Neural cell (in vitro differentiated cells): Measurements from ENCODE around the gene TCTN1. TPM values are rescaled to one million over a fixed set of nuclear protein-coding genes. Genes with fewer than 3 reads are reported as not detected.

Experiments used
- H2AFZ ChIP-seq: fragments of 200-600, 300-800 bp; sonication (generic), shearing (Covaris generic); 2 replicates; pipeline ENCODE4 v1.6.0; 2014; ENCODE audit warnings: low read depth, mild to moderate bottlenecking, antibody characterized with exemption, low read length, moderate library complexity
- H3F3A ChIP-seq: fragments of 200-600 bp; shearing (Covaris generic); 2 replicates; pipeline ENCODE4 v1.6.1; 2016; ENCODE audit warnings: mild to moderate bottlenecking, moderate library complexity, mixed read lengths, antibody characterized with exemption, low read length; ENCODE audit not compliant: insufficient read depth, poor library complexity, severe bottlenecking
- H3K27ac ChIP-seq: fragments of 200-600, 300-800 bp; sonication (generic), shearing (Covaris generic); 2 replicates; pipeline ENCODE4 v1.5.1; 2014; ENCODE audit warnings: mild to moderate bottlenecking, low read length, moderate library complexity
- H3K27me3 ChIP-seq: fragments of 300-800, 200-600 bp; sonication (generic), shearing (Covaris generic); 2 replicates; pipeline ENCODE4 v1.6.0; 2014; ENCODE audit warnings: mild to moderate bottlenecking, low read depth, low read length, moderate library complexity; ENCODE audit not compliant: insufficient read depth
- H3K36me3 ChIP-seq: fragments of 300-800, 200-600 bp; sonication (generic), shearing (Covaris generic); 2 replicates; pipeline ENCODE4 v1.5.1; 2014; ENCODE audit warnings: mild to moderate bottlenecking, antibody characterized with exemption, low read length, moderate library complexity; ENCODE audit not compliant: insufficient read depth
- H3K4me2 ChIP-seq: fragments of 300-800, 200-600 bp; sonication (generic), shearing (Covaris generic); 2 replicates; pipeline ENCODE4 v1.6.0; 2014; ENCODE audit warnings: mild to moderate bottlenecking, low read length
- H3K4me3 ChIP-seq: fragments of 300-800, 200-600 bp; sonication (generic), shearing (Covaris generic); 2 replicates; pipeline ENCODE4 v1.5.1; 2014; ENCODE audit warnings: mild to moderate bottlenecking, low read length, moderate library complexity
- H3K79me2 ChIP-seq: fragments of 200-600 bp; shearing (Covaris generic); replicated peaks from 2 replicates; pipeline ENCODE4 v1.6.0; 2014; ENCODE audit warnings: mild to moderate bottlenecking, low read length, moderate library complexity; ENCODE audit not compliant: insufficient read depth
- H3K9ac ChIP-seq: fragments of 300-800, 200-600 bp; sonication (generic), shearing (Covaris generic); 2 replicates; pipeline ENCODE4 v1.6.1; 2016; ENCODE audit warnings: mild to moderate bottlenecking, low read length, mixed read lengths
- H3K9me2 ChIP-seq: fragments of 200-600 bp; shearing (Covaris generic); 2 replicates; pipeline ENCODE4 v1.6.1; 2016; ENCODE audit warnings: mild to moderate bottlenecking, low read length, mixed read lengths; ENCODE audit not compliant: insufficient read depth
- H3K9me3 ChIP-seq: fragments of 200-600, 300-800 bp; sonication (generic), shearing (Covaris generic); 2 replicates; pipeline ENCODE4 v1.6.1; 2016; ENCODE audit warnings: mild to moderate bottlenecking, mixed run types, low read length, moderate library complexity, mixed read lengths
- H4K20me1 ChIP-seq: fragments of 200-600 bp; shearing (Covaris generic); 2 replicates; pipeline ENCODE4 v1.6.1; 2016; ENCODE audit warnings: mild to moderate bottlenecking, mixed run types; ENCODE audit not compliant: insufficient read depth
- EP300 ChIP-seq: fragments of 450-650 bp; conservative IDR thresholded peaks from 2 replicates; pipeline ENCODE4 v1.6.1; 2014; ENCODE audit warnings: antibody characterized with exemption, mild to moderate bottlenecking, moderate library complexity; ENCODE audit not compliant: poor library complexity, severe bottlenecking
- EZH2 ChIP-seq: fragments of 200-600, 300-800 bp; shearing (Covaris generic), sonication (generic); IDR thresholded peaks from 2 replicates; pipeline ENCODE4 v1.6.1; 2014; ENCODE audit warnings: antibody characterized with exemption, low read length, borderline replicate concordance, mild to moderate bottlenecking; ENCODE audit not compliant: insufficient read depth, poor library complexity, severe bottlenecking
- MXI1 ChIP-seq: fragments of 450-650 bp; conservative IDR thresholded peaks from 2 replicates; pipeline ENCODE4 v1.6.1; 2014; ENCODE audit warnings: antibody characterized with exemption, mild to moderate bottlenecking; ENCODE audit not compliant: poor library complexity, severe bottlenecking
- POLR2AphosphoS5 ChIP-seq: IDR thresholded peaks from 2 replicates; pipeline ENCODE4 v1.6.1; 2012
- RAD21 ChIP-seq: fragments of 450-650 bp; conservative IDR thresholded peaks from 2 replicates; pipeline ENCODE4 v1.6.1; 2014; ENCODE audit warnings: antibody characterized with exemption, mild to moderate bottlenecking, moderate library complexity
- SMC3 ChIP-seq: fragments of 450-650 bp; conservative IDR thresholded peaks from 2 replicates; pipeline ENCODE4 v1.6.1; 2014; ENCODE audit warnings: antibody characterized with exemption, mild to moderate bottlenecking, moderate library complexity; ENCODE audit not compliant: poor library complexity
- TAF1 ChIP-seq: IDR thresholded peaks from 2 replicates; pipeline ENCODE4 v1.6.1; 2012; ENCODE audit warnings: low read depth
- polyA plus RNA-seq: library from polyadenylated mRNA; depleted of rRNA; stranded (reverse); fragments of >200 nt; gene quantifications from 2 replicates; pipeline ENCODE4 v1.2.3, GENCODE V29; 2014
- TF ChIP-seq, protein P1 (sequence below): IDR thresholded peaks from 2 replicates; pipeline ENCODE4 v1.6.1; 2012; ENCODE audit warnings: borderline replicate concordance
- TF ChIP-seq, protein P2 (sequence below): fragments of 450-650 bp; IDR thresholded peaks from 2 replicates; pipeline ENCODE4 v1.5.1; 2014; ENCODE audit warnings: antibody characterized with exemption, mild to moderate bottlenecking, moderate library complexity; ENCODE audit not compliant: poor library complexity, severe bottlenecking

The TCTN1 gene
- polyA plus RNA-seq, 1 donor from 2014 or later, result 58.3 TPM

DNA sequence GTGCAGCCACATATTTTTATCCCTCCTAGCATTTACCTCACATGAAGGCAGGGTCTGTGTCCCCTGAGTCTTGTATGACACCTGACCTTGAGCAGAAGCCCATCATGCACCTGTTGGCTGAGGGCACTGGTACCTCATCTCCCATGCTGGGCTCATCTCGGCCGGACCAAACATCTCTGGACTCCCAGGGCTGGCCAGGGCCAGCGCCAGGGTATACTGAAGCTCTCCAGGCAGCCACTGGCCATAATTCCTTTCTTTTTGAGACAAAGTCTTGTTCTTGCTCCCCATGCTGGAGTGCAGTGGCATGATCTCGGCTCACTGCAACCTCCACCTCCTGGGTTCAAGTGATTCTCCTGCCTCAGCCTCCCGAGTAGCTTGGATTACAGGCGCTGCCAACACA, 53.0 kb downstream of the TCTN1 start:
- Histone ChIP-seq H3K36me3 (no peaks in the 10 kb centered on the region), H3K4me3 (no peak overlapping the region), H2AFZ (no peak overlapping the region), H3F3A (no peaks in the 10 kb centered on the region), H3K4me2 (no peak overlapping the region), H3K9me2 (no peaks in the 10 kb centered on the region), H3K9me3 (no peaks in the 10 kb centered on the region), H3K27ac (no peak overlapping the region), H4K20me1 (no peaks in the 10 kb centered on the region), H3K27me3 (no peaks in the 10 kb centered on the region), H3K9ac (no peak overlapping the region), H3K79me2 (no peaks in the 10 kb centered on the region)
- TF ChIP-seq SMC3 (no peak), EZH2 (no peak), RAD21 (no peak), EP300 (no peak), MXI1 (no peak)
- TF ChIP-seq, protein P1, sequence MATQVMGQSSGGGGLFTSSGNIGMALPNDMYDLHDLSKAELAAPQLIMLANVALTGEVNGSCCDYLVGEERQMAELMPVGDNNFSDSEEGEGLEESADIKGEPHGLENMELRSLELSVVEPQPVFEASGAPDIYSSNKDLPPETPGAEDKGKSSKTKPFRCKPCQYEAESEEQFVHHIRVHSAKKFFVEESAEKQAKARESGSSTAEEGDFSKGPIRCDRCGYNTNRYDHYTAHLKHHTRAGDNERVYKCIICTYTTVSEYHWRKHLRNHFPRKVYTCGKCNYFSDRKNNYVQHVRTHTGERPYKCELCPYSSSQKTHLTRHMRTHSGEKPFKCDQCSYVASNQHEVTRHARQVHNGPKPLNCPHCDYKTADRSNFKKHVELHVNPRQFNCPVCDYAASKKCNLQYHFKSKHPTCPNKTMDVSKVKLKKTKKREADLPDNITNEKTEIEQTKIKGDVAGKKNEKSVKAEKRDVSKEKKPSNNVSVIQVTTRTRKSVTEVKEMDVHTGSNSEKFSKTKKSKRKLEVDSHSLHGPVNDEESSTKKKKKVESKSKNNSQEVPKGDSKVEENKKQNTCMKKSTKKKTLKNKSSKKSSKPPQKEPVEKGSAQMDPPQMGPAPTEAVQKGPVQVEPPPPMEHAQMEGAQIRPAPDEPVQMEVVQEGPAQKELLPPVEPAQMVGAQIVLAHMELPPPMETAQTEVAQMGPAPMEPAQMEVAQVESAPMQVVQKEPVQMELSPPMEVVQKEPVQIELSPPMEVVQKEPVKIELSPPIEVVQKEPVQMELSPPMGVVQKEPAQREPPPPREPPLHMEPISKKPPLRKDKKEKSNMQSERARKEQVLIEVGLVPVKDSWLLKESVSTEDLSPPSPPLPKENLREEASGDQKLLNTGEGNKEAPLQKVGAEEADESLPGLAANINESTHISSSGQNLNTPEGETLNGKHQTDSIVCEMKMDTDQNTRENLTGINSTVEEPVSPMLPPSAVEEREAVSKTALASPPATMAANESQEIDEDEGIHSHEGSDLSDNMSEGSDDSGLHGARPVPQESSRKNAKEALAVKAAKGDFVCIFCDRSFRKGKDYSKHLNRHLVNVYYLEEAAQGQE, result no peak

DNA sequence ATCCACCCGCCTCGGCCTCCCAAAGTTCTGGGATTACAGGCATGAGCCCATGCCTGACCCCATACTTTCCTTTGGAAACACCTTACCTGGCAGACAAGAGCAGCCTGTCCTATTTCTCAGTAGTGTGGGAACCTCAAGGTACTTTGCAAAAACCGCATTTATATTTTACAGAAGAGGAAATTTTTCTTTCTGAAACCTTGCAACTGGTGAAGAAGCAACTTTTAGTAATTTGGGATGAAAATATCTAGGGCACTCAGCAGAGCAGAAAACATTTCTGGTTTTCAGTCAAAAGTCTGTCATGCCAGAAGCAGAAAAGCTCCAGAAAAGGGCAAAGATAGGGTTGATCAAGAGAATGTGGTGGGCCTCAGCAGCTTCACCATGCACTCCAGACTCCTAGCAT, 53.7 kb downstream of the TCTN1 start:
- H3F3A ChIP-seq, result no peaks in the 10 kb centered on the region
- H3K4me3 ChIP-seq, result no peak overlapping the region
- no peaks in the 10 kb centered on the region for H3K9me3 ChIP-seq
- H3K27ac ChIP-seq, result no peak overlapping the region
- no peaks in the 10 kb centered on the region for H3K79me2 ChIP-seq
- H4K20me1 ChIP-seq, result no peaks in the 10 kb centered on the region
- H3K9ac ChIP-seq, result no peak overlapping the region
- no peaks in the 10 kb centered on the region for H3K9me2 ChIP-seq
- no peak overlapping the region for H2AFZ ChIP-seq
- H3K27me3 ChIP-seq, result no peaks in the 10 kb centered on the region
- TF ChIP-seq, protein P1, result no peak
- TF ChIP-seq EZH2 (no peak), MXI1 (no peak), SMC3 (no peak), RAD21 (no peak), EP300 (no peak), TAF1 (no peak), POLR2AphosphoS5 (no peak)
- TF ChIP-seq, protein P2, sequence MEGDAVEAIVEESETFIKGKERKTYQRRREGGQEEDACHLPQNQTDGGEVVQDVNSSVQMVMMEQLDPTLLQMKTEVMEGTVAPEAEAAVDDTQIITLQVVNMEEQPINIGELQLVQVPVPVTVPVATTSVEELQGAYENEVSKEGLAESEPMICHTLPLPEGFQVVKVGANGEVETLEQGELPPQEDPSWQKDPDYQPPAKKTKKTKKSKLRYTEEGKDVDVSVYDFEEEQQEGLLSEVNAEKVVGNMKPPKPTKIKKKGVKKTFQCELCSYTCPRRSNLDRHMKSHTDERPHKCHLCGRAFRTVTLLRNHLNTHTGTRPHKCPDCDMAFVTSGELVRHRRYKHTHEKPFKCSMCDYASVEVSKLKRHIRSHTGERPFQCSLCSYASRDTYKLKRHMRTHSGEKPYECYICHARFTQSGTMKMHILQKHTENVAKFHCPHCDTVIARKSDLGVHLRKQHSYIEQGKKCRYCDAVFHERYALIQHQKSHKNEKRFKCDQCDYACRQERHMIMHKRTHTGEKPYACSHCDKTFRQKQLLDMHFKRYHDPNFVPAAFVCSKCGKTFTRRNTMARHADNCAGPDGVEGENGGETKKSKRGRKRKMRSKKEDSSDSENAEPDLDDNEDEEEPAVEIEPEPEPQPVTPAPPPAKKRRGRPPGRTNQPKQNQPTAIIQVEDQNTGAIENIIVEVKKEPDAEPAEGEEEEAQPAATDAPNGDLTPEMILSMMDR, result no peak
- H3K4me2 ChIP-seq, result no peak overlapping the region
- no peaks in the 10 kb centered on the region for H3K36me3 ChIP-seq
